ENCODE data around the gene TSC22D2. TPM values are rescaled to one million over a fixed set of nuclear protein-coding genes. Genes with fewer than 3 reads are reported as not detected.

TSC22D2 gene
- total and polyA plus RNA-seq, 10 of the 15 experiments (the other 5 are each of a cell fraction or from before 2014, with no cell fraction given) = 7.4 to 19.4 (median 10.9) TPM

DNA sequence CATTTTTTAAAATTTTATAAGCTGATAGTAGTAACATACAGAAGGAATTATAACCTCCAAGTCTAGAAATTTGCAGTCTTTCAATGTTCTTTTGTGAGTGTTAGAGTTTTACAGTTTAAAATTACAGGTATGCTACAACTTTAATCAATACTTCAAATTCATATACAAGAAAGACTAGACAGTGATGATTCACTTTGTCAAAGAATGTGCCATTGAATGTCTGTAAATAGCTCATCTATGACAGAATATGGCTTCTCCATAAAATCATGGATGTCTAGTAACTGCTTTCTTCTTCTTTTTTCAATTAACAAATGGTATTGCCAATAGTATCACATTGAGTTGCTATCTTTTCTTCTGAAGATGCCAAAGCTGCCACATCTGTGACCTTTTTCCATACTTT is 4.1 kb upstream of the TSC22D2 start:
- TF ChIP-seq HDAC2 (IDR thresholded peaks at IDR 0.05) (no peak), SUZ12 (IDR thresholded peaks at IDR 0.05; ENCODE audit: unreplicated experiment) (no peak), ESRRA (IDR thresholded peaks at IDR 0.05; ENCODE audit: low read length) (no peak), SREBF2 (IDR thresholded peaks at IDR 0.05; ENCODE audit: low read length) (no peak), ZZZ3 (IDR thresholded peaks at IDR 0.05; ENCODE audit: control insufficient read depth, insufficient read length, low read depth) (no peak), SIX5 (IDR thresholded peaks at IDR 0.05; ENCODE audit: low read depth, low read length, severe bottlenecking) (no peak), WRNIP1 (IDR thresholded peaks at IDR 0.05; ENCODE audit: borderline replicate concordance, low read depth, low read length) (no peak), POLR2A (IDR thresholded peaks at IDR 0.05; ENCODE audit: low read depth, low read length) (no peak), BCL11A (IDR thresholded peaks at IDR 0.05; ENCODE audit: low read depth, low read length) (no peak), RFX5 (IDR thresholded peaks at IDR 0.05; ENCODE audit: low read depth, low read length) (no peak)
- TF ChIP-seq, protein P1, sequence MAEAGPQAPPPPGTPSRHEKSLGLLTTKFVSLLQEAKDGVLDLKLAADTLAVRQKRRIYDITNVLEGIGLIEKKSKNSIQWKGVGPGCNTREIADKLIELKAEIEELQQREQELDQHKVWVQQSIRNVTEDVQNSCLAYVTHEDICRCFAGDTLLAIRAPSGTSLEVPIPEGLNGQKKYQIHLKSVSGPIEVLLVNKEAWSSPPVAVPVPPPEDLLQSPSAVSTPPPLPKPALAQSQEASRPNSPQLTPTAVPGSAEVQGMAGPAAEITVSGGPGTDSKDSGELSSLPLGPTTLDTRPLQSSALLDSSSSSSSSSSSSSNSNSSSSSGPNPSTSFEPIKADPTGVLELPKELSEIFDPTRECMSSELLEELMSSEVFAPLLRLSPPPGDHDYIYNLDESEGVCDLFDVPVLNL (IDR thresholded peaks at IDR 0.05; ENCODE audit: low read depth, low read length) = no peak
- TF ChIP-seq, protein P2, sequence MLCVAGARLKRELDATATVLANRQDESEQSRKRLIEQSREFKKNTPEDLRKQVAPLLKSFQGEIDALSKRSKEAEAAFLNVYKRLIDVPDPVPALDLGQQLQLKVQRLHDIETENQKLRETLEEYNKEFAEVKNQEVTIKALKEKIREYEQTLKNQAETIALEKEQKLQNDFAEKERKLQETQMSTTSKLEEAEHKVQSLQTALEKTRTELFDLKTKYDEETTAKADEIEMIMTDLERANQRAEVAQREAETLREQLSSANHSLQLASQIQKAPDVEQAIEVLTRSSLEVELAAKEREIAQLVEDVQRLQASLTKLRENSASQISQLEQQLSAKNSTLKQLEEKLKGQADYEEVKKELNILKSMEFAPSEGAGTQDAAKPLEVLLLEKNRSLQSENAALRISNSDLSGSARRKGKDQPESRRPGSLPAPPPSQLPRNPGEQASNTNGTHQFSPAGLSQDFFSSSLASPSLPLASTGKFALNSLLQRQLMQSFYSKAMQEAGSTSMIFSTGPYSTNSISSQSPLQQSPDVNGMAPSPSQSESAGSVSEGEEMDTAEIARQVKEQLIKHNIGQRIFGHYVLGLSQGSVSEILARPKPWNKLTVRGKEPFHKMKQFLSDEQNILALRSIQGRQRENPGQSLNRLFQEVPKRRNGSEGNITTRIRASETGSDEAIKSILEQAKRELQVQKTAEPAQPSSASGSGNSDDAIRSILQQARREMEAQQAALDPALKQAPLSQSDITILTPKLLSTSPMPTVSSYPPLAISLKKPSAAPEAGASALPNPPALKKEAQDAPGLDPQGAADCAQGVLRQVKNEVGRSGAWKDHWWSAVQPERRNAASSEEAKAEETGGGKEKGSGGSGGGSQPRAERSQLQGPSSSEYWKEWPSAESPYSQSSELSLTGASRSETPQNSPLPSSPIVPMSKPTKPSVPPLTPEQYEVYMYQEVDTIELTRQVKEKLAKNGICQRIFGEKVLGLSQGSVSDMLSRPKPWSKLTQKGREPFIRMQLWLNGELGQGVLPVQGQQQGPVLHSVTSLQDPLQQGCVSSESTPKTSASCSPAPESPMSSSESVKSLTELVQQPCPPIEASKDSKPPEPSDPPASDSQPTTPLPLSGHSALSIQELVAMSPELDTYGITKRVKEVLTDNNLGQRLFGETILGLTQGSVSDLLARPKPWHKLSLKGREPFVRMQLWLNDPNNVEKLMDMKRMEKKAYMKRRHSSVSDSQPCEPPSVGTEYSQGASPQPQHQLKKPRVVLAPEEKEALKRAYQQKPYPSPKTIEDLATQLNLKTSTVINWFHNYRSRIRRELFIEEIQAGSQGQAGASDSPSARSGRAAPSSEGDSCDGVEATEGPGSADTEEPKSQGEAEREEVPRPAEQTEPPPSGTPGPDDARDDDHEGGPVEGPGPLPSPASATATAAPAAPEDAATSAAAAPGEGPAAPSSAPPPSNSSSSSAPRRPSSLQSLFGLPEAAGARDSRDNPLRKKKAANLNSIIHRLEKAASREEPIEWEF (IDR thresholded peaks at IDR 0.05; ENCODE audit: insufficient replicate concordance, low read depth, low read length) = no peak
- Histone ChIP-seq H3K27me3 (replicated peaks in 1 of 2; ENCODE audit: control insufficient read depth in 2 of 2, insufficient read depth in 2 of 2, low read length in 1 of 2) (no peaks in the 10 kb centered on the region; a peak in 1 of 4 replicates), H3K36me3 (ENCODE audit: control insufficient read depth in 2 of 2, insufficient read depth in 2 of 2, low read length in 1 of 2) (no peaks in the 10 kb centered on the region), H4K20me1 (ENCODE audit: control insufficient read depth, insufficient read depth) (no peaks in the 10 kb centered on the region), H3K79me2 (ENCODE audit: control insufficient read depth, insufficient read depth, low read length) (peaks cover 4% of the 10 kb centered on the region), H3K4me1 (ENCODE audit: control insufficient read depth, insufficient read depth, low read length) (no peaks in the 10 kb centered on the region), H3K4me2 (ENCODE audit: control insufficient read depth, insufficient read depth) (no peak overlapping the region), H3K9ac (ENCODE audit: control insufficient read depth, insufficient read depth, low read length) (no peak overlapping the region), H3K9me3 (replicated peaks; ENCODE audit: control insufficient read depth, insufficient read depth, low read length) (no peaks in the 10 kb centered on the region), H2AFZ (ENCODE audit: control insufficient read depth, low read depth, low read length) (no peak overlapping the region), H3K4me3 (no peak overlapping the region), H3K27ac (ENCODE audit: control insufficient read depth, insufficient read depth) (no peak overlapping the region)
- ATAC-seq = no peak
- BruUV-seq (replicated peaks) = no TSS peak
- ChIA-PET POLR2A (interaction anchor here (1.1 to 1.2 kb wide), 2 partner anchors 8 to 13 kb away, joined by 3 to 5 read pairs; no protein-coding TSS in a partner anchor), RAD21 (ENCODE audit: unreplicated experiment) (interaction anchor here (1.1 to 2.4 kb wide), 3 partner anchors 15 to 118 kb away, joined by 3 to 10 read pairs (median 5); no protein-coding TSS in a partner anchor), SMC1A (ENCODE audit: uncharacterized antibody, unreplicated experiment) (interaction anchor here (0.7 to 3.4 kb wide), 8 partner anchors 11 to 31 kb away, joined by 3 to 27 read pairs (median 5); no protein-coding TSS in a partner anchor), CTCF (interaction anchor here (0.7 to 2.0 kb wide), 3 partner anchors 9 to 158 kb away, joined by 3 to 7 read pairs (median 5); no protein-coding TSS in a partner anchor)
- in situ Hi-C loops (cut with MboI) (no loop called here), intact Hi-C loops (cut with micrococcal nuclease; ENCODE audit: unreplicated experiment) (no loop called here)
- DNase-seq (ENCODE audit: low read depth, low spot score) = no peak
- FAIRE-seq = no peak

All from GM12878 (cell line).